ENCODE results near the gene BRD3OS.

- TF ChIP-seq CTCF (IDR thresholded peaks at IDR 0.05; ENCODE audit: extremely low read depth in 1 of 2, insufficient read depth in 1 of 2, low read depth in 1 of 2, low read length in 2 of 2) (no peak), EZH2 (IDR thresholded peaks at IDR 0.05; ENCODE audit: borderline replicate concordance, low read depth, low read length, severe bottlenecking) (no peak), POLR2AphosphoS5 (IDR thresholded peaks at IDR 0.05; ENCODE audit: insufficient read depth, low read depth, low read length) (no peak), POLR2A (IDR thresholded peaks at IDR 0.05; ENCODE audit: low read depth, low read length) (no peak), FOS (IDR thresholded peaks at IDR 0.05; ENCODE audit: borderline replicate concordance, insufficient read depth, low read length) (no peak)
Observed at GRCh38 chr9:133978899-133979272, 46.4 kb upstream of the BRD3OS start.
